A673 (cell line): Measurements from ENCODE around the gene PLXDC2. TPM values are rescaled to one million over a fixed set of nuclear protein-coding genes. Genes with fewer than 3 reads are reported as not detected.

ENCODE experiments used
- BruUV-seq: library from RNA; stranded (reverse); fragments of 400-500 nt; replicated peaks from 2 replicates; lab custom pipeline; 2021; lab: Mats Ljungman, UMichigan
- CTCF ChIA-PET: fragments of 300-600 bp; sonication (Branson Sonifier 250); formaldehyde crosslinking; loops from one replicate; lab custom pipeline; 2022; ENCODE audit warnings: antibody characterized with exemption; lab: Charles Lee
- POLR2A ChIA-PET: fragments of 300-600 bp; sonication (Branson Sonifier 250); formaldehyde crosslinking; loops from one replicate; lab custom pipeline; 2022; ENCODE audit warnings: antibody characterized with exemption; ENCODE audit not compliant: low non-redundant PET; lab: Charles Lee
- DNase-seq: peaks from one replicate; pipeline ENCODE4 v3.0.0-alpha.2; 2015; ENCODE audit warnings: low spot score
- H3K27ac ChIP-seq: fragments of 200-600 bp; sonication (generic); 2 replicates; pipeline ENCODE4 v1.5.1; 2016; ENCODE audit warnings: mixed run types, low read depth, mild to moderate bottlenecking, mixed read lengths, antibody characterized with exemption, low read length; ENCODE audit not compliant: poor library complexity, severe bottlenecking
- H3K27me3 ChIP-seq: fragments of 200-600 bp; sonication (generic); replicated peaks from 2 replicates; pipeline ENCODE4 v1.6.1; 2017; ENCODE audit warnings: mixed run types, low read depth, mild to moderate bottlenecking, mixed read lengths, antibody characterized with exemption, low read length; ENCODE audit not compliant: insufficient read depth, poor library complexity
- H3K36me3 ChIP-seq: fragments of 200-600 bp; sonication (generic); 2 replicates; pipeline ENCODE4 v1.6.1; 2016; ENCODE audit warnings: mixed run types, mild to moderate bottlenecking, mixed read lengths, antibody characterized with exemption, low read length; ENCODE audit not compliant: insufficient read depth, poor library complexity, severe bottlenecking
- H3K4me1 ChIP-seq: fragments of 200-600 bp; sonication (generic); 2 replicates; pipeline ENCODE4 v1.6.1; 2017; ENCODE audit warnings: mixed run types, mild to moderate bottlenecking, mixed read lengths, antibody characterized with exemption, low read length; ENCODE audit not compliant: insufficient read depth, poor library complexity, severe bottlenecking
- H3K4me3 ChIP-seq: fragments of 200-600 bp; sonication (generic); 2 replicates; pipeline ENCODE4 v1.5.1; 2016; ENCODE audit warnings: low read depth, mixed run types, mild to moderate bottlenecking, mixed read lengths, low read length; ENCODE audit not compliant: poor library complexity, severe bottlenecking
- H3K9me3 ChIP-seq: fragments of 200-600 bp; sonication (generic); 2 replicates; pipeline ENCODE4 v1.6.1; 2016; ENCODE audit warnings: mixed run types, low read depth, mild to moderate bottlenecking, mixed read lengths, antibody characterized with exemption, low read length; ENCODE audit not compliant: poor library complexity, severe bottlenecking
- EZH2 ChIP-seq: fragments of 200-600 bp; sonication (generic); IDR thresholded peaks from 2 replicates; pipeline ENCODE4 v1.6.1; 2017; ENCODE audit warnings: borderline replicate concordance, low read depth, mild to moderate bottlenecking, mixed read lengths, antibody characterized with exemption, low read length; ENCODE audit not compliant: poor library complexity, severe bottlenecking
- intact Hi-C: fragments of 100-400 bp; cut with micrococcal nuclease; formaldehyde crosslinking; loops from one replicate; pipeline ENCODE4 v1.10.0; 2022; ENCODE audit not compliant: unreplicated experiment
- total RNA-seq: library from RNA; stranded (reverse); gene quantifications from 2 replicates; pipeline ENCODE4 v1.2.3, GENCODE V29; 2021
- TF ChIP-seq, protein P1 (sequence below): fragments of 300-800, 200-600 bp; sonication (generic); conservative IDR thresholded peaks from 2 replicates; pipeline ENCODE4 v1.5.1; 2017; ENCODE audit warnings: low read depth, mild to moderate bottlenecking, antibody characterized with exemption, low read length, moderate library complexity, mixed read lengths

PLXDC2 gene
- total RNA-seq, 1 experiment from 2014 or later, result 74.8 TPM

DNA sequence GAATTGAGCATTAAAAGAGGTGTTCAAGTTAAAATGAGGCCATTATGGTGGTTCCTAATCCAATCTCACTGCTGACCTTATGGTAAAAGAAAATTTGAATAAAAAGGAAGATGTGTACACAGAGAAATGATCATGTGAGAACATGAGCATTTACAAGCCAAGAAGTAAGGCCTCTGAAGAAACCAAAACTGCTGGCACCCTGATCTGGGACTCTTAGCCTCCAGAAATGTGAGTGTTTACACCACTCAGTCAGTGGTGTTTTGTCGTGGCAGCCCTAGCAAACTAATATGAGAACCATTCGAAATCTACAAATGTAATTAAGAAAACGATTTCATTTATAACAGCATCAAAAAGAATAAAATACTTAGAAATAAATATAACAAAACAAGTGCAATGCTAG lies 6.8 kb upstream of the PLXDC2 start:
- intact Hi-C loops, result no loop called here
- H3K27ac ChIP-seq, result no peak overlapping the region
- H3K4me3 ChIP-seq, result no peak overlapping the region
- no peak for TF ChIP-seq EZH2
- TF ChIP-seq, protein P1, sequence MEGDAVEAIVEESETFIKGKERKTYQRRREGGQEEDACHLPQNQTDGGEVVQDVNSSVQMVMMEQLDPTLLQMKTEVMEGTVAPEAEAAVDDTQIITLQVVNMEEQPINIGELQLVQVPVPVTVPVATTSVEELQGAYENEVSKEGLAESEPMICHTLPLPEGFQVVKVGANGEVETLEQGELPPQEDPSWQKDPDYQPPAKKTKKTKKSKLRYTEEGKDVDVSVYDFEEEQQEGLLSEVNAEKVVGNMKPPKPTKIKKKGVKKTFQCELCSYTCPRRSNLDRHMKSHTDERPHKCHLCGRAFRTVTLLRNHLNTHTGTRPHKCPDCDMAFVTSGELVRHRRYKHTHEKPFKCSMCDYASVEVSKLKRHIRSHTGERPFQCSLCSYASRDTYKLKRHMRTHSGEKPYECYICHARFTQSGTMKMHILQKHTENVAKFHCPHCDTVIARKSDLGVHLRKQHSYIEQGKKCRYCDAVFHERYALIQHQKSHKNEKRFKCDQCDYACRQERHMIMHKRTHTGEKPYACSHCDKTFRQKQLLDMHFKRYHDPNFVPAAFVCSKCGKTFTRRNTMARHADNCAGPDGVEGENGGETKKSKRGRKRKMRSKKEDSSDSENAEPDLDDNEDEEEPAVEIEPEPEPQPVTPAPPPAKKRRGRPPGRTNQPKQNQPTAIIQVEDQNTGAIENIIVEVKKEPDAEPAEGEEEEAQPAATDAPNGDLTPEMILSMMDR, result no peak
- peaks cover 10% of the 10 kb centered on the region for H3K9me3 ChIP-seq
- H3K27me3 ChIP-seq, result no peaks in the 10 kb centered on the region
- H3K4me1 ChIP-seq, result peaks cover 28% of the 10 kb centered on the region
- no peak for DNase-seq
- no TSS peak for BruUV-seq
- CTCF ChIA-PET, result no interaction called here
- no peaks in the 10 kb centered on the region for H3K36me3 ChIP-seq
- POLR2A ChIA-PET, result no interaction called here

GRCh38 chr10:19811540-19811939 lies 4.7 kb upstream of the PLXDC2 start:
- DNase-seq, result peak; percentile 85
- H3K27me3 ChIP-seq, result no peaks in the 10 kb centered on the region
- H3K4me1 ChIP-seq, result peaks cover 35% of the 10 kb centered on the region
- ChIA-PET POLR2A (interaction anchor here (0.6 kb wide), 1 partner anchor 430 kb away, joined by 6 read pairs; no protein-coding TSS in a partner anchor), CTCF (no interaction called here)
- H3K4me3 ChIP-seq, result no peak overlapping the region
- intact Hi-C loops, result loop anchor here (10.0 kb wide), 4 partner anchors 333 to 1117 kb away; no protein-coding TSS in a partner anchor
- no peaks in the 10 kb centered on the region for H3K9me3 ChIP-seq
- no peak for TF ChIP-seq EZH2
- TF ChIP-seq, protein P1, result peak; percentile 77
- BruUV-seq, result no TSS peak
- no peaks in the 10 kb centered on the region for H3K36me3 ChIP-seq
- H3K27ac ChIP-seq, result no peak overlapping the region

DNA sequence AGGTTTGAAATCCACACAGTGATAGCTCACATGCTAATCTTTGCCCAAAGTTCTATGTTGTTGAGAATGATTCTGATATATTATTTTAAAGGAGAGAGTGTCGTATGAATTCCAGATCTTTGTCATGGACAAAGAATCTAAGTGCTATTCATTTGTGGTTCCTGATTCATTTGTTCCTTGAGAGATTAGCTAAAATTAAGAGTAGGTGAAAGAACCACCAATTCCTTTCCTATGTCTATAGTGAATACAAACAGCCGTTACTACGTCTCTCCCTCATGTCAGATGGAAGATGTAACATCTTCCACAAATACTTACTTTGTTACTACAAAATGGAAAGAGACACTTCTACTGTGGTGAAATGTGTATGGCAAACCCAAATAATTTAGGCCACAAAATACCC lies 3.3 kb upstream of the PLXDC2 start:
- Histone ChIP-seq H3K27me3 (no peaks in the 10 kb centered on the region), H3K27ac (no peak overlapping the region), H3K4me1 (peaks cover 35% of the 10 kb centered on the region), H3K36me3 (no peaks in the 10 kb centered on the region), H3K9me3 (no peaks in the 10 kb centered on the region), H3K4me3 (no peak overlapping the region)
- no peak for DNase-seq
- CTCF ChIA-PET, result no interaction called here
- intact Hi-C loops, result loop anchor here (10.0 kb wide), 4 partner anchors 332 to 1118 kb away; no protein-coding TSS in a partner anchor
- POLR2A ChIA-PET, result no interaction called here
- TF ChIP-seq EZH2, result no peak
- TF ChIP-seq, protein P1, result no peak
- no TSS peak for BruUV-seq
